Adrenal gland (tissue), 5 donors: ENCODE measurements around the gene DNAJC1.
A peak's percentile ranks its signal among the peaks of the same experiment; 100 is the strongest.

Source experiments
- CTCF ChIP-seq, 6 experiments: fragments of 450-650 bp in 4 of 6; fragments of 200-600 bp in 2 of 6; sonication (generic) in 1 of 6; IDR thresholded peaks; 1 replicate in 5 of 6; 2 replicates in 1 of 6; pipeline versions ENCODE4 v1.5.1 to v1.8.0; 2016 to 2021; ENCODE audit warnings: antibody characterized with exemption in 6 of 6, mild to moderate bottlenecking in 2 of 6, moderate library complexity in 1 of 6
- POLR2A ChIP-seq, 2 donors: fragments of 450-650 bp; IDR thresholded peaks; one replicate each; pipeline ENCODE4 v1.6.1; 2017; ENCODE audit warnings: antibody characterized with exemption in 2 of 2, mild to moderate bottlenecking in 2 of 2, moderate library complexity in 1 of 2
- donor health status: DM: no; HTN: no; CAD: no.

GRCh38 chr10:22010973-22011408 is 7.5 kb upstream of the DNAJC1 start:
- TF ChIP-seq CTCF (IDR thresholded peaks at IDR 0.05), result peak; percentile 18 to 74 (median 55)
- no peak for TF ChIP-seq POLR2A (IDR thresholded peaks at IDR 0.05)
